Germinal center (tissue), 1 donor: ENCODE data around the gene DPM3.
A peak's percentile ranks its signal among the peaks of the same experiment; 100 is the strongest.
"Not testable (repeated sequence)": the region's sequence is repeated elsewhere in the genome, so short reads cannot be mapped to it uniquely, and the experiment has no call there.

Experiments used
- DNase-seq: peaks from one replicate; pipeline ENCODE4 v3.0.0; 2012; ENCODE audit warnings: mixed read lengths, low spot score

The DPM3 gene

GRCh38 chr1:155158991-155159390 lies 18.7 kb upstream of the DPM3 start:
- no peak for DNase-seq

DNA sequence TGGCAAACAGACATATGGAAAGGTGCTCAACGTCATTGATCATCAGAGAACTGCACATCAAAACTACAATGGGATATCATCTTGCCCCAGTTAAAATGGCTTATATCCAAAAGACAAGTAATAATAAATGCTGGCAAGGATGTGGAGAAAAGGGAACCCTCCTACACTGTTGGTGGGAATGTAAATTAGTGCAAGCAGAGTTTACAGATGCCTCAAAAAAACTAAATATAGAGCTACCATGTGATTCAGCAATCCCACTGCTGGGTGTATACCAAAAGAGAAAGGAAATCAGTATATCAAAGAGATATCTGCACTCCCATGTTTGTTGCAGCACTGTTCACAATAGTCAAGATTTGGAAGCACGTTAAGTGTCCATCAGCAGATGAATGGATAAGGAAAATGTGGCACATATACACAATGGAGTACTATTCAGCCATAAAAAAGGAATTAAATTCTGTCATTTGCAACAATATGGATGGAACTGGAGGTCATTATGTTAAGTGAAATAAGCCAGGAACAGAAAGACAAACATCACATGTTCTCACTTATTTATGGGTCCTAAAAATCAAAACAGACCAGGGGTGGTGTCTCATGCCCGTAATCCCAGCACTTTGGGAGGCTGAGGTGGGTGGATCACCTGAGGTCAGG lies 15.8 kb upstream of the DPM3 start:
- not testable (repeated sequence) for DNase-seq

GRCh38 chr1:155145491-155145890 lies 5.2 kb upstream of the DPM3 start:
- no peak for DNase-seq

GRCh38 chr1:155141749-155142148 lies 1.4 kb upstream of the DPM3 start:
- DNase-seq, result no peak

GRCh38 chr1:155140630-155140953 lies 261 bp upstream of the DPM3 start:
- no peak for DNase-seq

GRCh38 chr1:155137154-155137949 lies 3.0 kb downstream of the DPM3 start:
- no peak for DNase-seq

- DNase-seq, result peak; percentile 38
These were observed 3.6 kb downstream of the DPM3 start for GRCh38 chr1:155136748-155137147.

- peak; percentile 96 for DNase-seq
These were observed 4.8 kb downstream of the DPM3 start, which contains the start of gene SLC50A1 for GRCh38 chr1:155135415-155136028. Gene SLC50A1, plus strand, starts transcription at chr1:155135852. Its CDS starts 60 bp downstream, at chr1:155135912.

GRCh38 chr1:155134880-155135414 lies 5.4 kb downstream of the DPM3 start:
- DNase-seq, result no peak

- DNase-seq, result no peak
These were observed 6.0 kb downstream of the DPM3 start for GRCh38 chr1:155134322-155134721.

DNA sequence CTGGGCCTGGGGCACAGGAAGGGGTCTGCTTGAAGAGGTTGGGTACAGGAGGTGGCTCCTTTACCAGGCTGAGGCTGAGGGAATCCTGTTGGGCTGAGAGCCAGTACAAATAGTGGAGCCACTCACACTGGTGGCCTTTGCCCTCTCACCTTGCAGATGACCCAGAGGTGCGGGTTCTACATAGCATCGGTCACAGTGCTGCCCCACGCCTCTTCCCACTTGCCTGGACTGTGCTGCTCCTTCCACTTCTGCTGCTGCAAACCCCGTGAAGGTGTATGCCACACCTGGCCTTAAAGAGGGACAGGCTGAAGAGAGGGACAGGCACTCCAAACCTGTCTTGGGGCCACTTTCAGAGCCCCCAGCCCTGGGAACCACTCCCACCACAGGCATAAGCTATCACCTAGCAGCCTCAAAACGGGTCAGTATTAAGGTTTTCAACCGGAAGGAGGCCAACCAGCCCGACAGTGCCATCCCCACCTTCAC lies 6.5 kb downstream of the DPM3 start:
- no peak for DNase-seq

- no peak for DNase-seq
These were observed 8.5 kb downstream of the DPM3 start for GRCh38 chr1:155131856-155132255.

DNA sequence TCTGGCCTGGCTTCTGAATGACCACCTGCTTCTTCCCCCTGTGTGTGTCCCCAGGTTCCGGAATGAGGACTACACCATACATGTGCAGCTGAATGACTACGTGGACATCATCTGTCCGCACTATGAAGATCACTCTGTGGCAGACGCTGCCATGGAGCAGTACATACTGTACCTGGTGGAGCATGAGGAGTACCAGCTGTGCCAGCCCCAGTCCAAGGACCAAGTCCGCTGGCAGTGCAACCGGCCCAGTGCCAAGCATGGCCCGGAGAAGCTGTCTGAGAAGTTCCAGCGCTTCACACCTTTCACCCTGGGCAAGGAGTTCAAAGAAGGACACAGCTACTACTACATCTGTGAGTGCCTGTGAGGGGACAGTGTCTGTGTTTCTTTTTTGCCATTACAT lies 9.0 kb downstream of the DPM3 start:
- no peak for DNase-seq

DNA sequence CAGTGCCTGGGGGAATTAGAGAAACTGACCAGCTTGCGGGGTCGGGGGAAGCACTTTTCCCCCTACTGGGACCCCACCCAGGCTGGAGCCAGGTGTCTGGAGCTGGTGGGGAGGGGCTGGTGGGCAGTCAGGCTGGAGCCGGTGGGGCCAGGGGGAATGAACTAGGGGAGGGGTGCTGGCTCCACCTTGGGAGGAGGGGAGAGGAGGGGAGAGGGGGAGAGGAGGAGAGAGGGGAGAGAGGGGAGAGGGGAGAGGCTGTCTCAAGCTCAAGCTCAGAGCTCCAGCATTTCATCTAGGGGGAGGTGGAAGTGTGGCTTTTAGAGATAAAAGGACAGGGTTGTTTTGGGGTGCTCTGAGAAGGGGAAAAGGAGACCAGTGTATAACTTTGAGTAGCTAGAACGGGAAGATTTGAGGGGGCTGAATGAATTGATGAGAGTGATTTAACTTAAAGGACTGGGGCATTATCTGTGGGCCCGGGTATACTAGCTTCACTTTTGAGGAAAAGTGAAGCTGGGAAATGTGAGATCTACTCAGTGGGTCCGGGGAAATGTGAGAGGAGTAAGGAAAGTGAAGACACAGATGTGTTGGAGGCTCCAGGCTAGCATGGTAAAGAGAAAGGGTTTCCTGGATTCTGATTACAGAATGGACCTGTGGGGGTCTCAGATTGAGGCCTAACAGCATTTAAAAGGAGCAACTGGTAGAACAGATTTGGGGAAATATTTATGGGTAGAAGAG lies 9.9 kb downstream of the DPM3 start:
- DNase-seq, result no peak

DNA sequence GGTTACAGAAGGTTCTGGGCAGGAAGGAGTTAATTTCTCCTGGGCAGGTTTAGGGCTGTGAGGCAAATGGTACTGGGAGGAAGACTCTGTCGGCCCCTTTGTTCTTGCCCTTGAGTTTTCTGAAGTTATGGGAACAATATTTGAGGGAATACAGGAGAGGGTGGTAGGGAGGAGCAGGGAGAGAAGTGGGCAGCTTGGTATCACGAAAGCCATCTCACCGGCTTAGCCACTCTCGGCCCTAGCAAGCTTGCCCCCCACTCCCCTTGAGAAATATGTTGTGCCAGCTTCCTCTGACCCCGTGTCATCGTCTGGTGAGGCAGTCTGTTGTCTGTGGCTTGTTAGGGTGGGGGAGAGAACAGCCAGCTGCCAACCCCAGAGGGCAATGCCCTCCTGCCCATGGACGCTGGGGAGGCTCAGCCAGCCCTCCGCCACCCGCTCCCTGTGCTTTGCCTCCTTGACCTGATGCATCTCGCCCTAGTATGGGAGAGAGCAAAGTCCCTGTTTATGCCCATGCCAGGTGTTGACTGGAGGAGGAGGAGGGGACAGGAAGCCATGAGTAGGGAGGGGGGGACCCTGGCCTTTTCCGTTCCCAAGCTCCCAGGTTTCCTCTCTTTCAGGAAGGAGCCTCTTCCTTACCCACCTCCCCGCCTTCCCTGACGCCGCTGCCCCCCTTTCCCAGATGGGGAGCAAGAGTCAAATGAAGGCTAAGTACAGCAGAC lies 11.4 kb downstream of the DPM3 start:
- no peak for DNase-seq

GRCh38 chr1:155127967-155128754 lies 12.2 kb downstream of the DPM3 start:
- DNase-seq, result no peak

DNA sequence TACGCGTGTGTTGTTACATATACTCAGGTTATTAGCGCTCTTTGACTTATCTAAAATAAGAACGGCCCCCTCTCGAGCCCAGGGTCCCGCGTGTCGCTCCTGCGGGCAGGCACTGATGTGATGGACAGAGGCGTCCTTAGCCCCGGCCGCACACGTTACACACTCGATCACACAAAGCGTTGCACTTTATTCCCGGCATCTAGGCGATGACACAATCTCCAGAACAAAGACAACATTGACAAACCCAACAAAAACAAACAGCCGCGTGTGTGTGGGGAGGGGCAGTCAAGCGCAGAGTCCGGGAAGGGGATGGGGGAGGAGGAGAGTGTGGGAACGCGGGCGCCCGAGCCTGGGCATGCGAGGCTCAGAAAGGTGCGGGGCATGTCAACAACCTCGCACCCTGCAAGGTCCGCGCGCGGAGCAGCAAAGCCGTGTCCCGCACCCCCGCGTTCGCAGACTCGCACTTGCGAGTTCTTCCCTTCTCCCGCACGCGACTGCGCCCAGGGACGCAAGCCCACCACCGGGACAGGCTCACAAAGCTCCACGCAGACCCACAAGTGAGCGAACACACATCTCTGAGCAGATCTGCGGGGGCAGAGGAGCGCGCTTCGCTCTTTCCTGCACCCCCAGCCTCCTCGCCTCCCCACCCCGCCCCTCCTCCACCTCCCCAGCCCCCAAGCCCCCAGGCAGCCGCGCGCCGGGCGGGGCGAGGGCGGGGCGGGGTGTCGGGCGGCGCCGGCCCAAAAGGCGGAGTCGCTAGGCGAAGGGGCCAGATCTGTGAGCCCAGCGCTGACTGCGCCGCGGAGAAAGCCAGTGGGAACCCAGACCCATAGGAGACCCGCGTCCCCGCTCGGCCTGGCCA lies 13.0 kb downstream of the DPM3 start, which contains the start of gene EFNA1:
Gene EFNA1 (plus strand): TSS at position 772 of the 862 bp plus-strand sequence. CDS start 102 bp downstream, outside the sequence.
- DNase-seq, result no peak

DNA sequence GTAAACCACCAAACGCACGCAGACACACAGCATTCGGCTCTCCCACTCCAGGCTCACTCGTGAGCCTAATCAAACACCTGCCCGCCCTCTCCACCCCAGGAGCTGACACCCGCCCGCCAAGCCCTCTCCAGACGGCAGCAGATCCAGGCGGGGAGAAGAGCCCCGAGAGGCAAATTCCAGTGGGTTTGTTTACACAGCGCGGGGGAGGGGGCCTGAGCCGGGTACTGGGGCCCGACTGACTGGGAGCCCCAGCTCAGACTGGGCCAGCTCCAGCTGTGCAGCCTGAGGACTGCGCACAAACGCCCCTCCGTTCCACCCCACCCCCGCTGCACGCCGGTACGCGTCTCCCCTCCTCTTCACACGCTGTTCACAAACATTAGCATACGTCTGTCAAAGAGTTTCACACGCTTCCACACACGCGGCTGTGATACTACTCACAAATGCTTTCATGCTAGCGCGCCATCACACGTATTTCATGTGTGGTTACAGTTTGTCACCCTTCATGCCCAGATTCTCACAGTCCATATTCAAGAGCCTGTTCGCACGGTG lies 13.7 kb downstream of the DPM3 start:
- no peak for DNase-seq

DNA sequence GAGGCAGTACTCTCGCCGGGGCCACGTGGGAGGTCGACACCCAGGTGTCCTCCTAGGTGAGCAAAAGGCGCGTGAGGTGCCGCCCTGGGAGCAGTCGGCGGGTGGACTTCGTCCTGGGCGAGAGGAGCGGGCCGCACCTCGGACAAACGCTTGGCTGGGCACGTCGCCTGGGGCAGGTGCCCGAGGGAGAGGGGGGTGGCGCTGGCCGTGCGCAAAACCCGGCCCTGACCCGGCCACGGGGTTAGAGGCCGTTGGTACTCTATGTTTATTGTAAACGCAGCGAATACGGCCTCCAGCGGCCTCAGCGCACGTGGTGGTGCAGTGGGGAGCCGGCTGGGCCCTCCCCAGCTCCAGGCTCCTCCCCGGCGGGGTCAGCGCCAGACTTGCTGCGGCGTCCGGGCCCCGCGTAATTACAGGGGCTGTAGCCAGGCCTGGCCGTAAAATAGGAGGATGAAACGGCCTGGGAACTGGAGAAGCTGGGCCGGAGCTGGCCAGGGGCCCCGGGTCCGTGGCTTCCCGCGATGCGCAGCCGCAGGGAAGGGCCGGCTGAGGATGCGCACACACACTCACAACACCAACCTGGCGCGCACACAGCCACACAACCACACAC lies 14.3 kb downstream of the DPM3 start:
- no peak for DNase-seq
